SK-N-MC (cell line): ENCODE measurements around the gene CACNG8.

ENCODE experiments used
- DNase-seq: peaks from one replicate; pipeline ENCODE4 v3.0.0-alpha.2; 2011; ENCODE audit warnings: low read depth, low spot score
- H3K27ac ChIP-seq: fragments of 200-600 bp; sonication (generic); 2 replicates; pipeline ENCODE4 v1.5.1; 2016; ENCODE audit warnings: mixed run types
- H3K36me3 ChIP-seq: fragments of 200-600 bp; sonication (generic); 2 replicates; pipeline ENCODE4 v1.6.1; 2017; ENCODE audit warnings: antibody characterized with exemption, low read length, mixed read lengths; ENCODE audit not compliant: insufficient read depth
- H3K4me3 ChIP-seq: fragments of 200-600 bp; sonication (generic); 2 replicates; pipeline ENCODE4 v1.5.1; 2016
- H3K9ac ChIP-seq: fragments of 200-600 bp; sonication (generic); 2 replicates; pipeline ENCODE4 v1.8.0; 2017; ENCODE audit warnings: mixed run types, mixed read lengths; ENCODE audit not compliant: insufficient read length
- H3K9me3 ChIP-seq: fragments of 200-600 bp; sonication (generic); 2 replicates; pipeline ENCODE4 v1.6.1; 2017; ENCODE audit warnings: low read depth, mild to moderate bottlenecking, antibody characterized with exemption, low read length, moderate library complexity, mixed read lengths
- EZH2 ChIP-seq: fragments of 200-600 bp; sonication (generic); IDR thresholded peaks from one replicate; pipeline ENCODE4 v1.6.1; 2017; ENCODE audit warnings: antibody characterized with exemption
- FOXP2 ChIP-seq: optimal IDR thresholded peaks from 2 replicates; pipeline ENCODE3; 2011; ENCODE audit warnings: mild to moderate bottlenecking, moderate library complexity; ENCODE audit not compliant: insufficient read depth; ENCODE audit errors: extremely low read length, control extremely low read depth
- POLR2AphosphoS5 ChIP-seq: IDR thresholded peaks from 2 replicates; pipeline ENCODE4 v1.6.1; 2012; ENCODE audit warnings: mild to moderate bottlenecking, low read depth, low read length, borderline replicate concordance

The CACNG8 gene

DNA sequence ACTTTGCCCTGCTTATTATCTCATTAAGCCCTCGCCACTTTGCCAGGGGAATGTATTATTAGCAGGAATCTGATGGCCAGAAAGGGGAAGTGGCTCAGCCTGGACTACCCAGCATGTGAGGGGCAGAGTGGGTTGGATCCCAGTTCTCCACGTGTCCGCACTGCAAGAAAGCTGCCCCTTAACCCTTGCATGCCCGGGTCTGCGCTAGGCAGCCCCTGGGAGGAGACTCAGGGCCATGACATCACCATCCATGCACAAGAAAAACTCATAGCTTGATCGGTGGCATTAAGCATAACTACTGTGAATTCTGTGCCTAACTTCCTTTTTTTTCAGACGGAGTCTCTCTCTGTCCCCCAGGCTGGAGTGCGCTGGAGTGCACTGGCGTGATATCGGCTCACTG lies 8.9 kb downstream of the CACNG8 start:
- no peaks in the 10 kb centered on the region for H3K36me3 ChIP-seq
- no peaks in the 10 kb centered on the region for H3K9me3 ChIP-seq
- no peak overlapping the region for H3K27ac ChIP-seq
- no peak for TF ChIP-seq EZH2
- TF ChIP-seq POLR2AphosphoS5 = no peak
- no peak for TF ChIP-seq FOXP2
- no peak overlapping the region for H3K4me3 ChIP-seq
- no peak overlapping the region for H3K9ac ChIP-seq
- no peak for DNase-seq

DNA sequence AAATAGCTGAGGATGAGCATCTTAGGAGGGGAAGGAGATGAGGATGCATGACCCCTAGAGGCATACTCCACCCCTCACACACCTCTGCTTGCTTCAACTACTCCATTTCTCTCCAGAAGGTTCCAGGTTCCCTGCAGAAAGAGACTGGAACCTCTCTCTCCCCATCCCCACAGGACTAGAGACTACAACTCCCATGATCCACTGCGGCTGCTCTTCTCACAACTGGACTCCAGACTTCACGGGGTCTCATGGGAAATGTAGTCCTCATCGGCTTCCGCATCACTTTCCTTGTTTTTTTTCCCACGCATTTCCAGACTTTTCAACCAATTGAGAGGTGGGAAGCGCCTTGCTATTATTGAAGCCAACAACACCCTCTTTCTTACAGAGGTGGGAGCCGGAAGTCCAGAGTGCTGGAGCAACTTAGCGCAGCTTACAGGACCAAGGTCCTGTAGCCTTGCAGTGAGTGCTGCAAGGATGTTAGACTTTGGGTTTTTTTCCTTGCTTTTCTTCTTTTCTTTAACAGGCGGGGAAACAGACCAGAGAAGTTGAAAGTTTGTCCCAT lies 14.8 kb downstream of the CACNG8 start:
- Histone ChIP-seq H3K27ac (no peak overlapping the region), H3K9me3 (no peaks in the 10 kb centered on the region), H3K9ac (no peak overlapping the region), H3K4me3 (no peak overlapping the region), H3K36me3 (no peaks in the 10 kb centered on the region)
- TF ChIP-seq FOXP2 (no peak), POLR2AphosphoS5 (no peak), EZH2 (no peak)
- peak; percentile 5 for DNase-seq

DNA sequence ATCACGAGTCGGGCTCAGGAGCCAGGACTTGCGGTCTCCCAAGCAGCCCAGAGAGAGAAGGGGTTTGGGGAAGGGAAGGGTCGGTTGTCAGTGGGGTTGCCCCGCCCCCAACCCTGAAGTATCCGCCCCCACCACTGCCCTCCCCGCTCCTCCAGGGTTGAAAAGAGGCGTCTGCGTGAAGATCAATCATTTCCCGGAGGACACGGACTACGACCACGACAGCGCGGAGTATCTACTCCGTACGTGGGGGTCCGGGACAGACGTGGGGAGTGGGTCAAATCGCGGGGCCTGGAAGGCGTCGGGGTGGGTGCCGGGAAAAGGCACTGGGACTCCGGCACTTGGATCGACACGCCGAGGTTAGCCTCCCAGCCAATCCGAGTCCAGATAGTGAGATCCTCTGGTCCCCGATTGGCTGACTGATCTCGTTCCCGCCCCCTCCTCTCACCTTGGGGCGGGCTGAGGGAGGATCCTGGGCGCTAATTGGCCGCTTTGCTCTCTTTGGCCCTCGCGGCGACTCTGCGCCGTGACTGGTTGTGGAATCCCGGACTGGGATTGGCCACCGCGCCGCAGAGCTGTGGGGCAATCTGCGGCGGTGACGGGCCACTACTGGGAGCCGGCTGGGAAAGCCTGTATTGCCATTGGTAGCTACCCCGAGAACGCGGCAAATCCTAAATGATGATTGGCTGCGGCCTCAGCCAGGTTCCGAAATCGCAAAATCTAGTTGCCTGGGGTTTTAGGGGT lies 15.4 kb downstream of the CACNG8 start:
- no peak overlapping the region for H3K27ac ChIP-seq
- no peak for DNase-seq
- no peak overlapping the region for H3K4me3 ChIP-seq
- H3K9ac ChIP-seq = no peak overlapping the region
- TF ChIP-seq POLR2AphosphoS5 (no peak), FOXP2 (no peak), EZH2 (no peak)
- H3K9me3 ChIP-seq = no peaks in the 10 kb centered on the region
- no peaks in the 10 kb centered on the region for H3K36me3 ChIP-seq

DNA sequence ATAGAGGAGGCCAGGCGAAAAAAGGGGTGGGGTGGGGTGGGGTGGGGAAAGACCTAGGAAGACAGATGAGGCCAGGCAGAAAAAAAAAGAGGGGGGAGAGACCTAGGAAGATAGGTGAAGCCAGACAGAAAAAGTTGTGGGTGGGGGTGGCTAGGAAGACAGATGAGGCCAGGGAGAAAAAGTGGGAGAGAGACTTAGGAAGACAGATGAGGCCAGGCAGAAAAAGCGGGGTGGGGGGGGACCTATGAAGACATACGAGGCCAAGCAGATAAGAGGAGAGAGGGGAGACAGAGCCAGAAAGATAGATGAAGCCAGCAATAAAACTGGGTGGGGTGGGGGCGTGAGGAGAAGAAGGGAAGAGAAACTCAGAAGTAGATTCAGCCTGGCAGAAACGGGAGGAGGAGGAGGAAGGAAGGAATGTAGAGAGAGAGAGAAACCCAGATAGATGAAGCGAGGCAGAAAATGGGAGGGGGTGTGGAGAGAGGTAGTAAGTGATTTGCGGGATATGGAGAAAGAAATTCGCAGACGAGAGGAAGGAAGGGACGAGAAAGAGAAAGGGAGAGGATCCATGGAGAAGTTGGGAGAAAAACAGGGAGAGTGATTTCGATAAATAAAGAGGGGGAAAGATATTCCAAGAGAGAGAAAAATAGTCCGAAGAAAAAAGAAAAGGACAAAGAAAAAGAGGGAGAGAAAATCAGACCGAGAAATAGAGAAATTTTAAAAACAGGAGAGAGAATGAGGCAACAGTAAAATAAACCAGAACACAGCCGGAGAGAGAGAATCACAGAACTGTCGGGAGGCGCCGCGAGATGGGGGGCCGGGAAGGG lies 16.5 kb downstream of the CACNG8 start:
- Histone ChIP-seq H3K36me3 (no peaks in the 10 kb centered on the region), H3K27ac (no peak overlapping the region), H3K9me3 (no peaks in the 10 kb centered on the region), H3K4me3 (peak overlapping the region; percentile 74), H3K9ac (peak overlapping the region; percentile 55)
- TF ChIP-seq POLR2AphosphoS5 (no peak), EZH2 (no peak), FOXP2 (no peak)
- no peak for DNase-seq

DNA sequence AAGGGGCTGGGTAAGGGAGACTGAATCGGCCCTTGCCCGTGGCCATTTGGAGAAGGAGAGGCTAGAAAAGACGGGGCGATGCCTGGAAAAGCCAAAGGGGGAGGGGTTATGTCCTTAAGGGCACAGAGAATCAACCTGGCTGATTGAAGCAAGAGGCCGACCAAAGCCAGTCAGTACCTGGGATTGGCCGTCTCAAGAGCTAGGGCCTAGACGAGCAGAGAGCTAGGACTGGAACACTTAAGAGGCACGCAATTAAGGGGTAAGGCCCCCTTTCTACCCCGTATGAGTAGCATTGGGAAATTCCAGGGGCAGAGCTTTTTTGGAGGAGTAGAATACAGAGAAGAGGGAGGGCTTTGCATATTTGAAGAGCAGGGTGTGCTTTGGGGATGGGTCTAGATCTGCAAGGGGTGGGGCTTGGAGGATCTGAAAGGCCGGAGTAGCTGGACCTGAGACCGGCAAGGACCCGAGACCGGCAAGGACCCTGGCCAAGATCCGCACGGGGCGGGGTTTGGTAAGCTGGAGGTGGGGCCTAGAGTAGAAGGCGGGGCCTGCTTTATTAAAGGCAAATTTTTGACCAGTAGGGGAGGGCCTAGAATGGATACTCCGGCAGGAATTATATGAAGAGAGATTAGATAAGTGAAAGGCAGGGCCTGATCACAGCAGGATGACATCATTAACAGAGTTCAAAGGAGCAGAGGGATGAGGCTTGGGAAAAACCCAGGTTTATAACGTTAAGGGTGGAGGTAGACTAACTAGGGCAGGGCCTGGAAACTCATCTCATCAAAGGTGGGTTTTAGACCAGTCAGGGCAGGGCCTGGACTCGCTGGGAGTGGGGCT lies 18.0 kb downstream of the CACNG8 start:
- Histone ChIP-seq H3K27ac (no peak overlapping the region), H3K36me3 (no peaks in the 10 kb centered on the region), H3K4me3 (peak overlapping the region; percentile 61), H3K9me3 (no peaks in the 10 kb centered on the region), H3K9ac (no peak overlapping the region)
- no peak for TF ChIP-seq FOXP2
- DNase-seq = no peak

DNA sequence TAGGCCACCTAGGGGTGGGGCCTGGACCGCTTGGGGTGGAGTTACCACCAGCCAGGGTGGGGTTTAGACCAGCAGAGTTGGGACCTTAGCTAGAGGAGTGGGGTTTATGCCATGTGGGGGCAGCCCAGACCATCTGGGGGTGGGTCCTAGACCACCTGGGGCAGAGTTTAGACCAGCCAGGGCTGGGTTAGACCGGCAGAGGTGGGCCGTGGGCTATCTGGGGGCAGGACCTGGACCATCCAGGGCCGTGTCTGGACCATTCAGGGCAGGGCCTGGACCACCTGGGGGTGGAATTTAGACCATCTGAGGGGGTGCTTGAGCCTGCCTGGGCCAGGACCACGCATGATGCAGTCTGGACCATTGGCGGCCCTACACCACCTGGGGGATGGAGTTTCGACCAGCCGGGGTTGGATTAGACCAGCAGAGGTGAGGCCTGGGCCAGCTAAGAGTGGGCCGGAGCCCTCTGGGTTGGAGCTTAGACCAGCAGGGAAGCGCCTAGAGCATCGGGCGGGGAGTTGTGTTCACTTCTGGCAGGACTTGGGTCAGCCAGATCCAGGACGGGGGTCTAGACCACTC lies 18.7 kb downstream of the CACNG8 start:
- no peak overlapping the region for H3K4me3 ChIP-seq
- H3K9ac ChIP-seq = no peak overlapping the region

DNA sequence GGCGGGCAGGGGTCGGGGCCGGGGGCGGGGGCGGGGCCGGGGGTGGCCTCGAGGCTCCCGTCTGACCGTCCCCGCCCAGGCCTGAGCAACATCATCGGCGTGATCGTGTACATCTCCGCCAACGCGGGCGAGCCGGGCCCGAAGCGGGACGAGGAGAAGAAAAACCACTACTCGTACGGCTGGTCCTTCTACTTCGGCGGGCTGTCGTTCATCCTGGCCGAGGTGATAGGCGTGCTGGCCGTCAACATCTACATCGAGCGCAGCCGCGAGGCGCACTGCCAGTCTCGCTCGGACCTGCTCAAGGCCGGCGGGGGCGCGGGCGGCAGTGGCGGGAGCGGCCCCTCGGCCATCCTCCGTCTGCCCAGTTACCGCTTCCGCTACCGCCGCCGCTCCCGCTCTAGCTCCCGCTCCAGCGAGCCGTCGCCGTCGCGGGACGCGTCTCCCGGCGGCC lies 19.3 kb downstream of the CACNG8 start:
- no peak overlapping the region for H3K4me3 ChIP-seq
- no peak overlapping the region for H3K9ac ChIP-seq
- no peak overlapping the region for H3K27ac ChIP-seq
- no peaks in the 10 kb centered on the region for H3K36me3 ChIP-seq
- TF ChIP-seq FOXP2 = no peak
- TF ChIP-seq EZH2 = no peak
- no peak for DNase-seq
- H3K9me3 ChIP-seq = no peaks in the 10 kb centered on the region

More for the DNA sequence above, 18.7 kb downstream of the CACNG8 start:
- no peak for DNase-seq
- Histone ChIP-seq H3K36me3 (no peaks in the 10 kb centered on the region), H3K27ac (no peak overlapping the region), H3K9me3 (no peaks in the 10 kb centered on the region)
- no peak for TF ChIP-seq POLR2AphosphoS5
- no peak for TF ChIP-seq EZH2
- TF ChIP-seq FOXP2 = no peak

DNA sequence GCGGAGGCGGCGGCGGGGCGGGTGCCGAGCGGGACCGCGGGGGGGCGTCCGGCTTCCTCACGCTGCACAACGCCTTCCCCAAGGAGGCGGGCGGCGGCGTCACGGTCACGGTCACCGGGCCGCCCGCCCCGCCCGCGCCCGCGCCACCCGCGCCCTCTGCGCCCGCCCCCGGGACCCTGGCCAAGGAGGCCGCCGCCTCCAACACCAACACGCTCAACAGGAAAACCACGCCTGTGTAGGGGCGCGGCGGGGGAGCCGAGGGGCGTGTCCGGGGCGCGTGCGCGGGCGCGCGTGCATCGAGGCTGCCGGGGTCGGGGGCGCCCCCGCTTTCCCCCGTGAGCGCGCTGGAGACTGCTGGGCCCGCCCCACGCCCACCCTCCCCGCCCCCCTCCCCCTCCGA lies 19.9 kb downstream of the CACNG8 start:
- no peaks in the 10 kb centered on the region for H3K9me3 ChIP-seq
- no peak for DNase-seq
- H3K36me3 ChIP-seq = no peaks in the 10 kb centered on the region
- no peak overlapping the region for H3K4me3 ChIP-seq
- no peak overlapping the region for H3K27ac ChIP-seq
- H3K9ac ChIP-seq = no peak overlapping the region
- TF ChIP-seq EZH2 (no peak), POLR2AphosphoS5 (no peak), FOXP2 (no peak)
